HEK293 (cell line): ENCODE measurements around the gene VWA3A.
A peak's percentile ranks its signal among the peaks of the same experiment; 100 is the strongest.

Experiments
- CTCF ChIA-PET: fragments of 350-600 bp; formaldehyde crosslinking; extraction: SDS; loops from one replicate; lab custom pipeline; 2021; ENCODE audit warnings: antibody characterized with exemption; lab: Yijun Ruan, JAX
- POLR2A ChIA-PET: fragments of 300-600 bp; formaldehyde crosslinking; extraction: SDS; loops from one replicate; lab custom pipeline; 2020; ENCODE audit warnings: antibody characterized with exemption, inconsistent platforms; lab: Yijun Ruan, JAX
- H3K27ac ChIP-seq: fragments of 200-500 bp; sonication (Bioruptor generic); 2 replicates; pipeline ENCODE4 v1.5.1; 2014; ENCODE audit warnings: low read depth, low read length, control low read depth, inconsistent platforms; ENCODE audit errors: extremely low read depth
- H3K36me3 ChIP-seq, 2 experiments: fragments of 200-500 bp in 1 of 2; sonication (Bioruptor generic) in 1 of 2; 1 replicate in 1 of 2; 2 replicates in 1 of 2; pipeline ENCODE4 v1.5.1; 2014 to 2017; ENCODE audit warnings: inconsistent platforms in 2 of 2, low read length in 2 of 2; ENCODE audit not compliant: control insufficient read depth in 2 of 2, insufficient read depth in 1 of 2
- H3K4me1 ChIP-seq: fragments of 200-500 bp; sonication (Bioruptor generic); 2 replicates; pipeline ENCODE4 v1.5.1; 2014; ENCODE audit warnings: mild to moderate bottlenecking, low read length, inconsistent platforms; ENCODE audit not compliant: control insufficient read depth, insufficient read depth
- H3K4me3 ChIP-seq: 2 replicates; pipeline ENCODE4 v1.5.1; 2011; ENCODE audit warnings: low read depth, mild to moderate bottlenecking, control low read depth, low read length, moderate library complexity
- H3K9me3 ChIP-seq: fragments of 200-500 bp; sonication (Bioruptor generic); 2 replicates; pipeline ENCODE4 v1.5.1; 2014; ENCODE audit warnings: low read depth, low read length, inconsistent platforms; ENCODE audit not compliant: control insufficient read depth, insufficient read depth
- EGR2 ChIP-seq: fragments of 450-650 bp; formaldehyde crosslinking; IDR thresholded peaks from 2 replicates; pipeline ENCODE4 v1.5.1; 2016; ENCODE audit warnings: low read depth, missing biosample characterization, missing genetic modification characterization
- HIC1 ChIP-seq: fragments of 450-650 bp; formaldehyde crosslinking; IDR thresholded peaks from 2 replicates; pipeline ENCODE4 v1.5.1; 2016; ENCODE audit warnings: missing biosample characterization, missing genetic modification characterization
- KLF9 ChIP-seq: fragments of 450-650 bp; formaldehyde crosslinking; IDR thresholded peaks from 2 replicates; pipeline ENCODE4 v1.5.1; 2016; ENCODE audit warnings: missing biosample characterization, missing genetic modification characterization, low read depth
- OVOL3 ChIP-seq: fragments of 450-650 bp; formaldehyde crosslinking; IDR thresholded peaks from 2 replicates; pipeline ENCODE4 v1.5.1; 2016; ENCODE audit warnings: missing biosample characterization, missing genetic modification characterization
- SP2 ChIP-seq: fragments of 450-650 bp; formaldehyde crosslinking; IDR thresholded peaks from 2 replicates; pipeline ENCODE4 v1.5.1; 2016; ENCODE audit warnings: missing biosample characterization, missing genetic modification characterization
- SP3 ChIP-seq: fragments of 450-650 bp; formaldehyde crosslinking; IDR thresholded peaks from 2 replicates; pipeline ENCODE4 v1.5.1; 2016; ENCODE audit warnings: missing biosample characterization, missing genetic modification characterization
- ZBTB17 ChIP-seq: fragments of 450-650 bp; formaldehyde crosslinking; IDR thresholded peaks from 2 replicates; pipeline ENCODE4 v1.5.1; 2016; ENCODE audit warnings: missing biosample characterization, missing genetic modification characterization
- ZBTB20 ChIP-seq: fragments of 450-650 bp; formaldehyde crosslinking; IDR thresholded peaks from 2 replicates; pipeline ENCODE4 v1.5.1; 2016; ENCODE audit warnings: missing biosample characterization, missing genetic modification characterization
- ZBTB26 ChIP-seq: fragments of 450-650 bp; formaldehyde crosslinking; optimal IDR thresholded peaks from 2 replicates; pipeline ENCODE3; 2016; ENCODE audit warnings: missing biosample characterization, mild to moderate bottlenecking, missing genetic modification characterization
- ZEB2 ChIP-seq: fragments of 450-650 bp; formaldehyde crosslinking; IDR thresholded peaks from 2 replicates; pipeline ENCODE4 v1.5.1; 2016; ENCODE audit warnings: missing biosample characterization, missing genetic modification characterization
- ZNF121 ChIP-seq: fragments of 450-650 bp; formaldehyde crosslinking; IDR thresholded peaks from 2 replicates; pipeline ENCODE4 v1.5.1; 2016; ENCODE audit warnings: missing biosample characterization, missing genetic modification characterization
- ZNF138 ChIP-seq: fragments of 450-650 bp; formaldehyde crosslinking; IDR thresholded peaks from 2 replicates; pipeline ENCODE4 v1.5.1; 2016; ENCODE audit warnings: missing biosample characterization, missing genetic modification characterization, borderline replicate concordance
- ZNF148 ChIP-seq: fragments of 450-650 bp; formaldehyde crosslinking; IDR thresholded peaks from 2 replicates; pipeline ENCODE4 v1.5.0; 2017; ENCODE audit warnings: missing biosample characterization, missing genetic modification characterization, borderline replicate concordance
- ZNF169 ChIP-seq: fragments of 450-650 bp; formaldehyde crosslinking; IDR thresholded peaks from 2 replicates; pipeline ENCODE4 v1.5.1; 2016; ENCODE audit warnings: missing biosample characterization, missing genetic modification characterization
- ZNF175 ChIP-seq: fragments of 450-650 bp; formaldehyde crosslinking; IDR thresholded peaks from 2 replicates; pipeline ENCODE4 v1.5.1; 2016; ENCODE audit warnings: missing biosample characterization, missing genetic modification characterization
- ZNF335 ChIP-seq: fragments of 450-650 bp; formaldehyde crosslinking; conservative IDR thresholded peaks from 2 replicates; pipeline ENCODE4 v1.5.1; 2016; ENCODE audit warnings: missing biosample characterization, missing genetic modification characterization
- ZNF354C ChIP-seq: fragments of 450-650 bp; formaldehyde crosslinking; IDR thresholded peaks from 2 replicates; pipeline ENCODE4 v1.5.1; 2016; ENCODE audit warnings: missing biosample characterization, missing genetic modification characterization, low read depth, borderline replicate concordance
- ZNF362 ChIP-seq: fragments of 450-650 bp; formaldehyde crosslinking; IDR thresholded peaks from 2 replicates; pipeline ENCODE4 v1.5.1; 2016; ENCODE audit warnings: missing biosample characterization, missing genetic modification characterization
- ZNF510 ChIP-seq: fragments of 450-650 bp; formaldehyde crosslinking; IDR thresholded peaks from 2 replicates; pipeline ENCODE4 v1.5.1; 2018; ENCODE audit warnings: mild to moderate bottlenecking, missing genetic modification characterization, missing biosample characterization; ENCODE audit not compliant: insufficient replicate concordance
- ZNF529 ChIP-seq: fragments of 450-650 bp; formaldehyde crosslinking; IDR thresholded peaks from 2 replicates; pipeline ENCODE4 v1.5.1; 2017; ENCODE audit warnings: missing genetic modification characterization, missing biosample characterization; ENCODE audit not compliant: insufficient replicate concordance
- ZNF624 ChIP-seq: fragments of 450-650 bp; formaldehyde crosslinking; IDR thresholded peaks from 2 replicates; pipeline ENCODE4 v1.5.1; 2017; ENCODE audit warnings: missing biosample characterization, missing genetic modification characterization
- ZNF654 ChIP-seq: fragments of 450-650 bp; formaldehyde crosslinking; IDR thresholded peaks from 2 replicates; pipeline ENCODE4 v1.5.1; 2016; ENCODE audit warnings: low read depth, missing biosample characterization, missing genetic modification characterization
- ZNF777 ChIP-seq: fragments of 450-650 bp; formaldehyde crosslinking; IDR thresholded peaks from 2 replicates; pipeline ENCODE4 v1.5.1; 2017; ENCODE audit warnings: missing biosample characterization, missing genetic modification characterization, borderline replicate concordance

VWA3A gene

GRCh38 chr16:22123146-22123545 lies 30.8 kb downstream of the VWA3A start:
- H3K4me1 ChIP-seq = no peaks in the 10 kb centered on the region
- TF ChIP-seq ZNF654 (tag by site-specific recombination) (peak; percentile 27), ZNF335 (tag by site-specific recombination) (no peak), ZNF510 (tag by site-specific recombination) (no peak), ZNF169 (tag by site-specific recombination) (no peak), ZNF138 (no peak), ZNF624 (no peak), ZBTB17 (peak; percentile 32; the same call in 1 of the 2 replicates), ZNF354C (tag by site-specific recombination) (no peak), SP3 (tag by site-specific recombination) (no peak), ZNF362 (no peak), OVOL3 (tag by site-specific recombination) (no peak), ZNF529 (tag by site-specific recombination) (no peak)
- TF ChIP-seq, all 188 proteins: peak for 2
- H3K27ac ChIP-seq = no peak overlapping the region
- no peak overlapping the region for H3K4me3 ChIP-seq
- ChIA-PET POLR2A (no interaction called here), CTCF (interaction anchor here (1.8 kb wide), 1 partner anchor 66 kb away, joined by 5 read pairs; no protein-coding TSS in a partner anchor)
- H3K9me3 ChIP-seq = no peaks in the 10 kb centered on the region
- H3K36me3 ChIP-seq = no peaks in the 10 kb centered on the region

- Histone ChIP-seq H3K36me3 (no peaks in the 10 kb centered on the region), H3K27ac (no peak overlapping the region), H3K4me3 (no peak overlapping the region), H3K9me3 (no peaks in the 10 kb centered on the region), H3K4me1 (no peaks in the 10 kb centered on the region)
- CTCF ChIA-PET = interaction anchor here (0.6 to 1.8 kb wide), 2 partner anchors 12 to 65 kb away, joined by 3 to 5 read pairs; no protein-coding TSS in a partner anchor
- POLR2A ChIA-PET = no interaction called here
- TF ChIP-seq ZNF175 (tag by site-specific recombination) (no peak), EGR2 (tag by site-specific recombination) (0 out of 2 replicates have a peak, but pooled peaks have one; percentile 15), ZNF121 (tag by site-specific recombination) (0 out of 2 replicates have a peak, but pooled peaks have one; percentile 32)
These were observed 31.6 kb downstream of the VWA3A start for GRCh38 chr16:22123759-22124490.

- Histone ChIP-seq H3K27ac (no peak overlapping the region), H3K36me3 (no peaks in the 10 kb centered on the region), H3K9me3 (no peaks in the 10 kb centered on the region), H3K4me3 (no peak overlapping the region), H3K4me1 (no peaks in the 10 kb centered on the region)
- ChIA-PET POLR2A (interaction anchor here (0.6 kb wide), 1 partner anchor 62 kb away, joined by 5 read pairs; no protein-coding TSS in a partner anchor), CTCF (interaction anchor here (1.6 to 1.8 kb wide), 2 partner anchors 25 to 64 kb away, joined by 4 to 5 read pairs; no protein-coding TSS in a partner anchor)
- TF ChIP-seq ZNF148 (no peak), ZEB2 (tag by site-specific recombination) (no peak), ZBTB26 (tag by site-specific recombination) (no peak), SP2 (no peak), KLF9 (tag by site-specific recombination) (no peak), ZNF777 (tag by site-specific recombination) (no peak), ZBTB20 (no peak), HIC1 (tag by site-specific recombination) (no peak)
These were observed 32.4 kb downstream of the VWA3A start for GRCh38 chr16:22124583-22125284.
